ENCODE results near the gene RETN. TPM values are rescaled to one million over a fixed set of nuclear protein-coding genes. Genes with fewer than 3 reads are reported as not detected.

Gene RETN
- total RNA-seq, 2 experiments from 2014 or later = not detected

DNA sequence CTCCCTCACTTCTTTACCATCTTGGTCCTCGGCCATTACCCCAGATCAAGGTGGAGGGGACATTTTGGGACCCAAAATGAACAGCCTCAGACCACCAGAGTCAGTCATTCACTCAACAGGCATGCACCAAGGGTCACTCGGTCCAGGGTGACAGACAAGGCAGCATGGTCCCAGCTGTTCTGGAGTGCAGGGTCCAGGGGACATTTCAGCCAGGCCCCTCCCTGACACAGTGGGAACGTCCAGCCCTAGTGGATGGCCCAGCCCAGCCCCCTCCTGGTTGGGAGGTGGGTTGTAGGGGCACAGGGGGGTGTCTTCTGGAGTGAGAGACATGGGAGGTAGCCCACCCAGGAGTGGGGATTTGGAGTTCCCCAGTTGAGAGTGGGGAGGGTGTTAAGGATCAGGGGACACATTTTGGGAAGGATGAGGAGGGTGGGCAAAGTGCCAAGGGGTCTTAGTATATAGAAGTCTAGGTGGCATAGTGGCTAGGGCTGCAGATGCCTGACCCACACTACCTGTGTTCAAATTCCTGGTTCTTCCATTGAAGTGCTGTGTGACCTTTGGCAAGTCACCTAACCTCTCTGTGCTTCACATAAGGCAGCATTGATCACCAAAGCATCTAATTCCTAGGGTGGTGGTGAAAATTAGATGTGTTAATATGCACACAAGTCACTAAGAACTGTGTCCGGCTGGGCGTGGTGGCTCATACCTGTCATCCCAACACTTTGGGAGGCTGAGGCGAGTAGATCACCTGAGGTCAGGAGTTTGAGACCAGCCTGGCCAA, 35.6 kb downstream of the RETN start:
- CTCF ChIA-PET = interaction anchor here (1.3 to 1.6 kb wide), 2 partner anchors 24 to 136 kb away, joined by 6 to 7 read pairs; partner anchors contain the start of gene TRAPPC5
- Histone ChIP-seq H3K4me3 (ENCODE audit: low read length) (no peak overlapping the region), H3K36me3 (ENCODE audit: insufficient read depth, low read length) (no peaks in the 10 kb centered on the region), H3K27me3 (ENCODE audit: control insufficient read depth in 1 of 2, insufficient read depth in 2 of 2, low read length in 2 of 2) (no peaks in the 10 kb centered on the region), H3K4me1 (ENCODE audit: insufficient read depth, low read length) (peaks cover 52% of the 10 kb centered on the region), H3K27ac (ENCODE audit: low read depth in 1 of 2, low read length in 2 of 2) (no peak overlapping the region), H3K9me3 (ENCODE audit: control insufficient read depth in 1 of 2, insufficient read depth in 1 of 2, low read length in 2 of 2) (no peaks in the 10 kb centered on the region)
- no peak for ATAC-seq (ENCODE audit: poor library complexity)
- Mint-ChIP-seq H3K27ac (peak overlapping the region; percentile 97), H3K27me3 (peaks cover 4% of the 10 kb centered on the region), H3K4me3 (no peak overlapping the region), H3K9me3 (no peaks in the 10 kb centered on the region), H3K4me1 (ENCODE audit: low read depth) (peaks cover 43% of the 10 kb centered on the region), H3K36me3 (ENCODE audit: low read depth) (no peaks in the 10 kb centered on the region)
- intact Hi-C loops (cut with DNase I, micrococcal nuclease) = loop anchor here in 1 of 2 experiments (2.0 kb wide), 1 partner anchor 14 kb away; no protein-coding TSS in a partner anchor
- no peak for DNase-seq
- TF ChIP-seq, protein P1, sequence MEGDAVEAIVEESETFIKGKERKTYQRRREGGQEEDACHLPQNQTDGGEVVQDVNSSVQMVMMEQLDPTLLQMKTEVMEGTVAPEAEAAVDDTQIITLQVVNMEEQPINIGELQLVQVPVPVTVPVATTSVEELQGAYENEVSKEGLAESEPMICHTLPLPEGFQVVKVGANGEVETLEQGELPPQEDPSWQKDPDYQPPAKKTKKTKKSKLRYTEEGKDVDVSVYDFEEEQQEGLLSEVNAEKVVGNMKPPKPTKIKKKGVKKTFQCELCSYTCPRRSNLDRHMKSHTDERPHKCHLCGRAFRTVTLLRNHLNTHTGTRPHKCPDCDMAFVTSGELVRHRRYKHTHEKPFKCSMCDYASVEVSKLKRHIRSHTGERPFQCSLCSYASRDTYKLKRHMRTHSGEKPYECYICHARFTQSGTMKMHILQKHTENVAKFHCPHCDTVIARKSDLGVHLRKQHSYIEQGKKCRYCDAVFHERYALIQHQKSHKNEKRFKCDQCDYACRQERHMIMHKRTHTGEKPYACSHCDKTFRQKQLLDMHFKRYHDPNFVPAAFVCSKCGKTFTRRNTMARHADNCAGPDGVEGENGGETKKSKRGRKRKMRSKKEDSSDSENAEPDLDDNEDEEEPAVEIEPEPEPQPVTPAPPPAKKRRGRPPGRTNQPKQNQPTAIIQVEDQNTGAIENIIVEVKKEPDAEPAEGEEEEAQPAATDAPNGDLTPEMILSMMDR (IDR thresholded peaks at IDR 0.05) = no peak
- POLR2A ChIA-PET = interaction anchor here (1.1 to 3.1 kb wide), 3 partner anchors 15 to 24 kb away, joined by 3 to 29 read pairs (median 4); partner anchors contain the start of gene TRAPPC5

DNA sequence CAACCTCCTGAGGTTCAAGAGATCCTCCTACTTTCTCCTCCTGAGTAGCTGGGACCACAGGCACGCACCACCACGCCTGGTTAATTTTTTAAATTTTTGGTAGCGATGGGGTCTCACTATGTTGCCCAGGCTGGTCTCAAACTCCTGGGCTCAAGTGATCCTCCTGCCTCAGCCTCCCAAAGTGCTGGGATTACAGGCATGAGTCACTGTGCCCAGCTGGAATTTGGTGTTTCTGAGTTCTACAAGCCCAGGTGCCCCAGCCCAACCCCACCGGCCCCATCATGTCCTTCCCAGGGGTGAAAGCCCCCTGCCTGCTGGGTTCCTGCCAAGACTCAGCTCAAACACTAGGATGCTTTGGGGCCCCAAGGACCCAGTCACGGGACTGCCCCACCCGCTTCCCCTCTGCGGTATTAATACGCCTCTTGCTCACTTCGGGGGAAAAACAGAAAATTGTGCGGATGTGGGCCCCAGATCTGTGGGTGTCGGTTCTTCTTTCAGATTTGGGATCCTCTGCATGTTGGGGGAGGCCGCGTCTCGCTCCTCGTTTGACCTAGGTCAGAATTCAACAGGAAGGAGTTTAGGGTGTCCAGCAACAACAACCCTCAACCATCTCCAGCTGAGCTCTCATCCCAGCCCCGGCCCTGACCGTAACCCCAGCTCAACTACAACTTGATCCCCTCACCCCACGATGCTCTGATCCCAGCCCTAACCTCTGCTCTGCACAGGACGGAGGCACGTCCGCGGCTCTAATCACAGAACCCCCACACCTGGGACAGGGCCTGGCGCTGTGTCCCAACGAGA, 36.7 kb downstream of the RETN start:
- Mint-ChIP-seq H3K4me3 (peak overlapping the region; percentile 78), H3K36me3 (ENCODE audit: low read depth) (no peaks in the 10 kb centered on the region), H3K27me3 (no peaks in the 10 kb centered on the region), H3K9me3 (no peaks in the 10 kb centered on the region), H3K4me1 (ENCODE audit: low read depth) (peaks cover 45% of the 10 kb centered on the region), H3K27ac (peak overlapping the region; percentile 97)
- peak overlapping the region; percentile 28 for H3K4me3 ChIP-seq (ENCODE audit: low read length)
- H3K4me1 ChIP-seq (ENCODE audit: insufficient read depth, low read length) = peaks cover 57% of the 10 kb centered on the region
- intact Hi-C loops (cut with DNase I, micrococcal nuclease) = loop anchor here in 1 of 2 experiments (2.0 kb wide), 1 partner anchor 13 kb away; no protein-coding TSS in a partner anchor
- H3K36me3 ChIP-seq (ENCODE audit: insufficient read depth, low read length) = no peaks in the 10 kb centered on the region
- ChIA-PET CTCF (interaction anchor here (1.3 kb wide), 1 partner anchor 25 kb away, joined by 7 read pairs; the partner anchor contains the start of gene TRAPPC5), POLR2A (interaction anchor here (0.5 to 3.1 kb wide), 9 partner anchors 9 to 808 kb away, joined by 3 to 29 read pairs (median 4); partner anchors contain the start of genes PET100, TRAPPC5, XAB2 and ZNF414)
- H3K27ac ChIP-seq (ENCODE audit: low read depth in 1 of 2, low read length in 2 of 2) = peak overlapping the region; percentile 80 to 83
- DNase-seq (peak; percentile 56 to 92 (median 72)), ATAC-seq (ENCODE audit: poor library complexity) (peak; percentile 95)
- H3K9me3 ChIP-seq (ENCODE audit: control insufficient read depth in 1 of 2, insufficient read depth in 1 of 2, low read length in 2 of 2) = no peaks in the 10 kb centered on the region
- H3K27me3 ChIP-seq (ENCODE audit: control insufficient read depth in 1 of 2, insufficient read depth in 2 of 2, low read length in 2 of 2) = no peaks in the 10 kb centered on the region
- TF ChIP-seq, protein P1 (IDR thresholded peaks at IDR 0.05) = no peak
